HL-60/S4 treated with retinoic acid at 250 ng/mL for 4 days and 3 days (cell line): Measurements from ENCODE around the gene DAZAP2.
"Not testable (repeated sequence)": the region's sequence is repeated elsewhere in the genome, so short reads cannot be mapped to it uniquely, and the experiment has no call there.

Experiments used
- in situ Hi-C: fragments of 300-500 bp; cut with MboI; formaldehyde crosslinking; loops from 2 replicates; pipeline ENCODE4 v1.7.0; 2022; ENCODE audit warnings: low sequenced_read_pairs

The DAZAP2 gene

GRCh38 chr12:51217133-51217967 lies 21.3 kb upstream of the DAZAP2 start:
- in situ Hi-C loops, result no loop called here

GRCh38 chr12:51217968-51218606 lies 20.5 kb upstream of the DAZAP2 start, which contains the start of gene POU6F1:
POU6F1 (minus strand) TSS chr12:51218062; CDS start chr12:51206836, 11,226 bp downstream.
- in situ Hi-C loops, result no loop called here

GRCh38 chr12:51218607-51219161 lies 19.9 kb upstream of the DAZAP2 start:
- in situ Hi-C loops, result no loop called here

- in situ Hi-C loops, result no loop called here
These were observed 19.3 kb upstream of the DAZAP2 start for GRCh38 chr12:51219322-51219721.

- in situ Hi-C loops, result not testable (repeated sequence)
These were observed 18.8 kb upstream of the DAZAP2 start for GRCh38 chr12:51219857-51220256.

- in situ Hi-C loops, result no loop called here
These were observed 16.2 kb upstream of the DAZAP2 start for GRCh38 chr12:51222461-51222860.

- in situ Hi-C loops, result no loop called here
These were observed 14.0 kb upstream of the DAZAP2 start for GRCh38 chr12:51224625-51225024.

- in situ Hi-C loops, result no loop called here
These were observed 13.4 kb upstream of the DAZAP2 start for GRCh38 chr12:51225234-51225633.

GRCh38 chr12:51225771-51226170 lies 12.9 kb upstream of the DAZAP2 start:
- in situ Hi-C loops, result no loop called here

GRCh38 chr12:51227112-51227511 lies 11.5 kb upstream of the DAZAP2 start:
- in situ Hi-C loops, result not testable (repeated sequence)

- in situ Hi-C loops, result no loop called here
These were observed 10.7 kb upstream of the DAZAP2 start for GRCh38 chr12:51227962-51228361.

GRCh38 chr12:51229116-51229809 lies 9.4 kb upstream of the DAZAP2 start:
- in situ Hi-C loops, result no loop called here

GRCh38 chr12:51232642-51233041 lies 6.0 kb upstream of the DAZAP2 start:
- in situ Hi-C loops, result no loop called here

GRCh38 chr12:51234530-51234929 lies 4.1 kb upstream of the DAZAP2 start:
- in situ Hi-C loops, result no loop called here

GRCh38 chr12:51238037-51238509 lies 553 bp upstream of the DAZAP2 start:
- in situ Hi-C loops, result no loop called here

GRCh38 chr12:51240971-51241370 lies 2.3 kb downstream of the DAZAP2 start:
- in situ Hi-C loops, result no loop called here

- in situ Hi-C loops, result no loop called here
These were observed 3.5 kb downstream of the DAZAP2 start for GRCh38 chr12:51242120-51242519.

GRCh38 chr12:51242876-51243275 lies 4.2 kb downstream of the DAZAP2 start:
- in situ Hi-C loops, result no loop called here

GRCh38 chr12:51244269-51244668 lies 5.6 kb downstream of the DAZAP2 start:
- in situ Hi-C loops, result no loop called here

GRCh38 chr12:51245476-51246253 lies 7.0 kb downstream of the DAZAP2 start:
- in situ Hi-C loops, result no loop called here
